SJCRH30 (cell line): Measurements from ENCODE around the gene SLC2A9. TPM values are rescaled to one million over a fixed set of nuclear protein-coding genes. Genes with fewer than 3 reads are reported as not detected.

Source experiments
- DNase-seq, 2 experiments: peaks; one replicate each; pipeline ENCODE4 v3.0.0-alpha.2; 2015 to 2020
- H3K27ac ChIP-seq: fragments of 250-450 bp; sonication (Bioruptor Pico); 2 replicates; pipeline ENCODE4 v1.5.1; 2020; ENCODE audit warnings: mild to moderate bottlenecking, moderate library complexity
- H3K27me3 ChIP-seq: fragments of 250-450 bp; sonication (Bioruptor Pico); 2 replicates; pipeline ENCODE4 v1.5.1; 2020; ENCODE audit warnings: mild to moderate bottlenecking, moderate library complexity
- H3K36me3 ChIP-seq: fragments of 250-450 bp; sonication (Bioruptor Pico); 2 replicates; pipeline ENCODE4 v1.5.1; 2020; ENCODE audit warnings: mild to moderate bottlenecking, moderate library complexity
- H3K4me1 ChIP-seq: fragments of 250-450 bp; sonication (Bioruptor Pico); 2 replicates; pipeline ENCODE4 v1.5.1; 2020; ENCODE audit warnings: mild to moderate bottlenecking, moderate library complexity
- H3K4me3 ChIP-seq: fragments of 250-450 bp; sonication (Bioruptor Pico); 2 replicates; pipeline ENCODE4 v1.5.1; 2020; ENCODE audit warnings: mild to moderate bottlenecking, moderate library complexity
- H3K9me3 ChIP-seq: fragments of 250-450 bp; sonication (Bioruptor Pico); replicated peaks from 2 replicates; pipeline ENCODE4 v1.5.1; 2020; ENCODE audit warnings: mild to moderate bottlenecking, moderate library complexity
- total RNA-seq: library from RNA; depleted of rRNA; stranded (reverse); fragments of >200 nt; shearing (Covaris generic); gene quantifications from 2 replicates; pipeline ENCODE4 v1.2.3, GENCODE V29; 2014

Gene SLC2A9
- total RNA-seq, 1 experiment from 2014 or later, result 0.08 TPM

- H3K36me3 ChIP-seq, result no peaks in the 10 kb centered on the region
- H3K4me1 ChIP-seq, result 0 out of 2 replicates have a peak, but pooled peaks cover 6% of the 10 kb centered on the region
- H3K4me3 ChIP-seq, result no peak overlapping the region
- no peak overlapping the region for H3K27ac ChIP-seq
- H3K9me3 ChIP-seq, result no peaks in the 10 kb centered on the region
- no peaks in the 10 kb centered on the region; the same call in none of the 2 replicates for H3K27me3 ChIP-seq
- DNase-seq, result no peak
Measured at GRCh38 chr4:10005632-10006031, 15.7 kb downstream of the SLC2A9 start.

- Histone ChIP-seq H3K9me3 (no peaks in the 10 kb centered on the region), H3K4me1 (0 out of 2 replicates have a peak, but pooled peaks cover 6% of the 10 kb centered on the region), H3K4me3 (no peak overlapping the region), H3K36me3 (no peaks in the 10 kb centered on the region), H3K27ac (no peak overlapping the region), H3K27me3 (no peaks in the 10 kb centered on the region; the same call in none of the 2 replicates)
- DNase-seq, result no peak
Measured at GRCh38 chr4:10003666-10004065, 17.6 kb downstream of the SLC2A9 start.

GRCh38 chr4:10002278-10002677 is 19.0 kb downstream of the SLC2A9 start:
- DNase-seq, result no peak
- Histone ChIP-seq H3K27ac (no peak overlapping the region), H3K9me3 (no peaks in the 10 kb centered on the region), H3K4me3 (no peak overlapping the region), H3K36me3 (no peaks in the 10 kb centered on the region), H3K4me1 (0 out of 2 replicates have a peak, but pooled peaks cover 6% of the 10 kb centered on the region), H3K27me3 (no peaks in the 10 kb centered on the region; the same call in none of the 2 replicates)

- Histone ChIP-seq H3K4me3 (no peak overlapping the region), H3K9me3 (no peaks in the 10 kb centered on the region), H3K36me3 (no peaks in the 10 kb centered on the region), H3K27me3 (no peaks in the 10 kb centered on the region; the same call in 1 of the 2 replicates), H3K27ac (no peak overlapping the region), H3K4me1 (0 out of 2 replicates have a peak, but pooled peaks cover 6% of the 10 kb centered on the region)
- no peak for DNase-seq
Measured at GRCh38 chr4:10001757-10002156, 19.5 kb downstream of the SLC2A9 start.

DNA sequence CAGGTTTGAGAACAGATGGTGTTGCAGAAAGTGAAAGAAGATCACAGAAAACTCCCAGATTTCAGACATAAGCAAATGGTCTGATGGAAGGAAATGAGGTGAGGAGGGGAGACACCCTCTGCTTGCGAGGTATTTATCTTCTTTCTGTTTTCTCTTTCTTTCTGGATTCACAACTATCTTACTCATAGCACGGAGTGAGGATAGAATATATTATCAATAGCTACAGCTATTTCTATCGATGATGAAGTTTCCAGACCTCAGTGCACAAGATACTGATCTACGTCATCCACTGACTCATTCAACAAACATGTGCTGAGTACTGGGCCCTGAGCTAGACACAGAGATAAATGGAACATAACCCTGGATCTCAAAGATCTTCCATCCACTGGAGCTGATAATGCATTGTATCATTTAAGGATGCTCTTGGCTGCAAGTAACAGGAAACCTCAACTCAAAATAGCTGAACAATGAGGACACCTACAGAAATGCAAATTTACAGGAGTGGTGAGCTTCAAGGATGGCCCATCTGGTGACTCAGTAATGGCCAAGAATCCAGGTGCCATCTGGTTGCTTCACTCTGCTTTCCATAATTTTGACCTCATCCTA is 21.2 kb downstream of the SLC2A9 start:
- Histone ChIP-seq H3K27me3 (no peaks in the 10 kb centered on the region), H3K36me3 (no peaks in the 10 kb centered on the region), H3K4me1 (0 out of 2 replicates have a peak, but pooled peaks cover 6% of the 10 kb centered on the region), H3K9me3 (no peaks in the 10 kb centered on the region), H3K27ac (no peak overlapping the region), H3K4me3 (no peak overlapping the region)
- DNase-seq, result no peak

- Histone ChIP-seq H3K4me3 (no peak overlapping the region), H3K36me3 (no peaks in the 10 kb centered on the region), H3K27me3 (no peaks in the 10 kb centered on the region), H3K27ac (no peak overlapping the region), H3K9me3 (no peaks in the 10 kb centered on the region), H3K4me1 (0 out of 2 replicates have a peak, but pooled peaks cover 6% of the 10 kb centered on the region)
- no peak for DNase-seq
Measured at GRCh38 chr4:9997886-9998285, 23.4 kb downstream of the SLC2A9 start.

DNA sequence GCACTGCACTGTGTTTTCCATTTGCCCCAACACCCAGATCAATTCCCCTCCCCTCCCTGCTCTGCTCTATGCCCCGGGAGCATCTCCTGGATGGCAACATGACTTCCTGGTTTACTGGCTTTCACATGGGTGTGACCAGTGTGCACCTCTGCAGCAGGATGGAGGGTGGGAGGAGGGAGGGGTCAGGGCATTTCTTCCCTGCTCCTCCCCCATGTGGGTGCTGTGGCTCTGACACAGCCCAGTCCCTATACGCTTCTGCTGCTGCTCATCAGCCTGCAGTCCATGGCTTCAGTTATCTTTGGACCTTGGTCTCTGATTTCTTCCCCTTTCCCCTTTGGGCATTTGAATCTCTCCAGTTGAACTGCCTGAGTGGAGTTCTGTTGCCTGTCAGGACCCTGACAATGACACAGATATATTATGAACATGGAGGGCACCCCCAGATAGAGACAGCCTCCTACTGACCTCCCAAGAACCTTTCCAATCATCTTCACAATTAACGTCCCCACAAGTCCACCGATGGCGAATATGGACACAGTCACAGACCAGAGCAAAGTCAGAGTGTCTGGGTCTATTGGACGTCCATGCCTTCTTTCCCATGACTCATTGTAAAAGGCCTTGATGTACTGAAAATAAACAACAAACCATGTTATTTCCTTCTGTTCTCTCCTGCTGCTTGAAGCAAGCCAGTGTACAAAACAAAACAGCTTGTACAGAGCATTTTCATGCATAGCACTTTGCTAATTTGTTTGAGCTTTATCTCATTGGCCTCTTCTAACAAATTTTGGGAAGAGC is 24.8 kb downstream of the SLC2A9 start:
- Histone ChIP-seq H3K36me3 (no peaks in the 10 kb centered on the region), H3K9me3 (no peaks in the 10 kb centered on the region), H3K27me3 (no peaks in the 10 kb centered on the region), H3K4me3 (no peak overlapping the region), H3K27ac (no peak overlapping the region), H3K4me1 (0 out of 2 replicates have a peak, but pooled peaks cover 6% of the 10 kb centered on the region)
- no peak for DNase-seq

DNA sequence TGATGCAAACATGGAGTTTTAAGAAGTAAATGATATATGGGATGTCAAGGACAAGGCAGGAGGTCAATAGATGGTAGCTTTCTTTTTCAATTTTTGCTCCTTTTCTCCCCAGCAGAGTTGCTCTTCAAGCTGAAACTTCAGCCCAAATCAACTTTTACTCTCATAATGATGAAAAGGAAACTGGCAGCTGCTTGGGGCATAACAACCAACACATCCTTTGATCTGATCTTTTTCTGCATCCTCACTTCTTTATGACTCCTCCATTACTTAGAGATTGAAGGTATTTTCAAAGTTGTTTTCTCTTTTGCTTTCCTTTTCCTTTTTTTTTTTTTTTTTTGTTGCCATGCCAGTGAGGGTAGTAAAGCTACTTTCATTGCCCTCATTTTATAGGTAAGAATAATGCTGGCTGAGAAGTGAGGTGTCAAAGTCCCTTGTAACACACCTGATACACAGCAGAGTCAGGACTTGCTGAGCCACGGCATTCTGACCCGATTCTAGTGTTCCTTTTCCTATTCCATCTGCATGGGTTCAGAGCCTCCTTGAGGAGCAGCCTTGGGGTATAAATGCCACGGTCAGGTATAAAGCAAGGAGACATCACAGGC is 26.9 kb downstream of the SLC2A9 start:
- Histone ChIP-seq H3K4me3 (no peak overlapping the region), H3K27ac (no peak overlapping the region), H3K9me3 (no peaks in the 10 kb centered on the region), H3K4me1 (no peaks in the 10 kb centered on the region), H3K27me3 (no peaks in the 10 kb centered on the region), H3K36me3 (no peaks in the 10 kb centered on the region)
- no peak for DNase-seq

GRCh38 chr4:9989918-9990635 is 31.2 kb downstream of the SLC2A9 start:
- no peaks in the 10 kb centered on the region for H3K4me1 ChIP-seq
- no peaks in the 10 kb centered on the region for H3K9me3 ChIP-seq
- H3K27ac ChIP-seq, result no peak overlapping the region
- no peaks in the 10 kb centered on the region for H3K27me3 ChIP-seq
- DNase-seq, result no peak
- H3K36me3 ChIP-seq, result no peaks in the 10 kb centered on the region
- no peak overlapping the region for H3K4me3 ChIP-seq

- Histone ChIP-seq H3K27ac (no peak overlapping the region), H3K36me3 (no peaks in the 10 kb centered on the region), H3K4me3 (no peak overlapping the region), H3K9me3 (no peaks in the 10 kb centered on the region), H3K27me3 (no peaks in the 10 kb centered on the region), H3K4me1 (no peaks in the 10 kb centered on the region)
- no peak for DNase-seq
Measured at GRCh38 chr4:9988933-9989332, 32.4 kb downstream of the SLC2A9 start.

- no peak overlapping the region for H3K27ac ChIP-seq
- H3K36me3 ChIP-seq, result no peaks in the 10 kb centered on the region
- no peak for DNase-seq
- H3K4me1 ChIP-seq, result no peaks in the 10 kb centered on the region
- H3K27me3 ChIP-seq, result no peaks in the 10 kb centered on the region
- H3K4me3 ChIP-seq, result no peak overlapping the region
- no peaks in the 10 kb centered on the region for H3K9me3 ChIP-seq
Measured at GRCh38 chr4:9988363-9988749, 32.9 kb downstream of the SLC2A9 start.

GRCh38 chr4:9987749-9988362 is 33.4 kb downstream of the SLC2A9 start:
- Histone ChIP-seq H3K27me3 (no peaks in the 10 kb centered on the region), H3K4me3 (no peak overlapping the region), H3K36me3 (no peaks in the 10 kb centered on the region), H3K4me1 (no peaks in the 10 kb centered on the region), H3K27ac (no peak overlapping the region), H3K9me3 (no peaks in the 10 kb centered on the region)
- no peak for DNase-seq

DNA sequence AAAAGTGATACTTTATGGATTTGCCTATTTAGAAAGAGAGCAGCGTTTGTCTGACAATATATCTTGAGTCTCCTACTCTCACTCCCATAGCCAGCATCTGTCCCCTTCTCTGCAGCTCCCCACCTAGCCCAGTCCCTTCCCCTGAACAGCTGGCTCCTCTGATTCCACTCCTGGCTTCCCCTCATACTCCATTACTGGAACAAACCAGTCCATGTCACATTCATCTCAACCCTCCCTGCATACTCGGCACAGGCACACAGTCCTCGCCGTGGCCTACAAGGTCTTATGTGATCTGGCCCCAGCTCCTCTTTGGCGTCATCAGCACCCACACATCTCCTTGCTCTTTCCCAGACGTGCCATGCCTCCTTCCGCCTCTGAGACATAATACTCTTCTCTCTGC is 36.7 kb downstream of the SLC2A9 start:
- Histone ChIP-seq H3K36me3 (no peaks in the 10 kb centered on the region), H3K4me1 (no peaks in the 10 kb centered on the region), H3K27me3 (no peaks in the 10 kb centered on the region), H3K27ac (no peak overlapping the region), H3K9me3 (no peaks in the 10 kb centered on the region), H3K4me3 (no peak overlapping the region)
- no peak for DNase-seq

GRCh38 chr4:9983211-9983610 is 38.1 kb downstream of the SLC2A9 start:
- no peak for DNase-seq
- H3K27me3 ChIP-seq, result peaks cover 4% of the 10 kb centered on the region; the same call in 1 of the 2 replicates
- H3K36me3 ChIP-seq, result no peaks in the 10 kb centered on the region
- no peak overlapping the region for H3K27ac ChIP-seq
- H3K9me3 ChIP-seq, result no peaks in the 10 kb centered on the region
- H3K4me1 ChIP-seq, result no peaks in the 10 kb centered on the region
- H3K4me3 ChIP-seq, result no peak overlapping the region
